K562 (cell line): ENCODE measurements around the gene CARD8. TPM values are rescaled to one million over a fixed set of nuclear protein-coding genes. Genes with fewer than 3 reads are reported as not detected.

Experiments
- ATAC-seq: fragments of 200-7000 bp; cut with Tn5 transposase; 3 replicates; pipeline ENCODE4 v1.9.1; 2020; ENCODE audit warnings: moderate library complexity
- Bru-seq: library from RNA; stranded (reverse); fragments of 400-500 nt; gene quantifications from one replicate; lab custom pipeline; 2021; lab: Mats Ljungman, UMichigan
- BruChase-seq, 2 experiments: library from RNA; stranded (reverse); fragments of 400-500 nt; gene quantifications; one replicate each; lab custom pipeline; 2021; lab: Mats Ljungman, UMichigan
- BruUV-seq: library from RNA; stranded (reverse); fragments of 400-500 nt; replicated peaks from 2 replicates; lab custom pipeline; 2021; lab: Mats Ljungman, UMichigan
- CTCF ChIA-PET: fragments of 300-600 bp; formaldehyde crosslinking; extraction: SDS; loops from one replicate; lab custom pipeline; 2021; ENCODE audit warnings: low intra/inter-chr PET ratio; lab: Yijun Ruan, JAX
- POLR2A ChIA-PET: fragments of 300-600, 350-650 bp; sonication (Branson Sonifier 250); formaldehyde crosslinking; extraction: SDS; loops from one replicate; lab custom pipeline; 2021; ENCODE audit warnings: antibody characterized with exemption, inconsistent platforms; lab: Yijun Ruan, JAX
- DNase-seq, 4 experiments: peaks; one replicate each; pipeline versions ENCODE4 v3.0.0 to v3.0.0-alpha.2; 2011 to 2018; ENCODE audit warnings: low spot score in 3 of 4, mixed read lengths in 3 of 4; ENCODE audit errors: extremely low read depth in 1 of 4
- FAIRE-seq: peaks from 2 replicates; lab custom pipeline; 2011; peaks lifted over from hg19 to GRCh38; lab: Jason Lieb, UNC
- H2AFZ ChIP-seq: 2 replicates; pipeline ENCODE4 v1.6.0; 2011; ENCODE audit warnings: low read depth, low read length, control low read depth, inconsistent platforms
- H3K27ac ChIP-seq: fragments of 200-600 bp; 3 replicates; pipeline ENCODE4 v1.8.0; 2011; ENCODE audit warnings: low read depth, mild to moderate bottlenecking, control low read depth, inconsistent platforms, low read length, moderate library complexity, mixed read lengths; ENCODE audit errors: extremely low read depth
- H3K27me3 ChIP-seq, 2 experiments: fragments of 300-600 bp in 1 of 2; 2 replicates in 1 of 2; 3 replicates in 1 of 2; pipeline versions ENCODE4 v1.6.0 to v1.8.0; 2011; ENCODE audit warnings: inconsistent platforms in 2 of 2, low read length in 2 of 2, mild to moderate bottlenecking in 1 of 2, mixed read lengths in 1 of 2, moderate library complexity in 1 of 2; ENCODE audit not compliant: control insufficient read depth in 2 of 2, insufficient read depth in 2 of 2
- H3K36me3 ChIP-seq: fragments of 300-600 bp; 3 replicates; pipeline ENCODE4 v1.8.0; 2011; ENCODE audit warnings: mild to moderate bottlenecking, low read length, inconsistent platforms; ENCODE audit not compliant: control insufficient read depth, insufficient read depth
- H3K4me1 ChIP-seq, 2 experiments: fragments of 200-600 bp in 1 of 2; replicated peaks in 1 of 2; 2 replicates in 1 of 2; 3 replicates in 1 of 2; pipeline versions ENCODE4 v1.5.1 to v1.8.0; 2011; ENCODE audit warnings: inconsistent platforms in 2 of 2, low read length in 2 of 2, mild to moderate bottlenecking in 1 of 2, mixed read lengths in 1 of 2, moderate library complexity in 1 of 2; ENCODE audit not compliant: control insufficient read depth in 2 of 2, insufficient read depth in 2 of 2
- H3K4me2 ChIP-seq: 2 replicates; pipeline ENCODE4 v1.6.1; 2011; ENCODE audit warnings: low read length, control low read depth, inconsistent platforms, mixed read lengths; ENCODE audit not compliant: insufficient read depth
- H3K4me3 ChIP-seq: fragments of 200-600 bp; sonication (generic), shearing (Covaris generic); 2 replicates; pipeline ENCODE4 v1.5.1; 2016; ENCODE audit warnings: control low read depth, inconsistent platforms
- H3K79me2 ChIP-seq: fragments of 200-600 bp; 3 replicates; pipeline ENCODE4 v1.8.0; 2011; ENCODE audit warnings: low read length, inconsistent platforms; ENCODE audit not compliant: control insufficient read depth, insufficient read depth
- H3K9ac ChIP-seq, 2 experiments: 2 replicates each; pipeline versions ENCODE4 v1.6.0 to v1.6.1; 2011; ENCODE audit warnings: low read depth in 2 of 2, low read length in 2 of 2, control low read depth in 1 of 2, inconsistent platforms in 1 of 2, mild to moderate bottlenecking in 1 of 2, mixed read lengths in 1 of 2; ENCODE audit not compliant: insufficient read depth in 1 of 2
- H3K9me1 ChIP-seq: one replicate; pipeline ENCODE4 v1.6.0; 2011; ENCODE audit warnings: inconsistent platforms, mild to moderate bottlenecking, low read length, moderate library complexity; ENCODE audit not compliant: control insufficient read depth, insufficient read depth
- H3K9me3 ChIP-seq: replicated peaks from 2 replicates; pipeline ENCODE4 v1.5.1; 2011; ENCODE audit warnings: low read depth, low read length, inconsistent platforms; ENCODE audit not compliant: control insufficient read depth, insufficient read depth
- H4K20me1 ChIP-seq: replicated peaks from 2 replicates; pipeline ENCODE4 v1.6.1; 2011; ENCODE audit warnings: low read length, inconsistent platforms, mixed read lengths; ENCODE audit not compliant: control insufficient read depth, insufficient read depth
- DNMT1 ChIP-seq: fragments of 450-650 bp; IDR thresholded peaks from 2 replicates; pipeline ENCODE4 v1.6.1; 2016; ENCODE audit warnings: antibody characterized with exemption, mild to moderate bottlenecking
- ETV5 ChIP-seq: sonication (generic); formaldehyde crosslinking; IDR thresholded peaks from 2 replicates; pipeline ENCODE4 v1.4.0; 2020; ENCODE audit warnings: low read depth, mild to moderate bottlenecking, missing genetic modification reagents
- FOSL1 ChIP-seq: fragments of 200-800 bp; sonication (Bioruptor generic); conservative IDR thresholded peaks from 2 replicates; pipeline ENCODE4 v1.6.1; 2016; ENCODE audit warnings: missing genetic modification characterization, missing compliant biosample characterization
- GMEB1 ChIP-seq: fragments of 250-450 bp; sonication (Bioruptor Pico); IDR thresholded peaks from 2 replicates; pipeline ENCODE4 v1.4.0; 2020; ENCODE audit warnings: mild to moderate bottlenecking
- NR2C2 ChIP-seq, 2 experiments: fragments of 200-800 bp in 1 of 2; sonication (Bioruptor generic) in 1 of 2; sonication (generic) in 1 of 2; formaldehyde crosslinking in 1 of 2; IDR thresholded peaks; 2 replicates each; pipeline versions ENCODE4 v1.6.1 to v1.8.0; 2016 to 2022; ENCODE audit warnings: mild to moderate bottlenecking in 1 of 2, missing compliant biosample characterization in 1 of 2, missing genetic modification characterization in 1 of 2, missing genetic modification reagents in 1 of 2
- SAFB ChIP-seq: fragments of 200-400 bp; formaldehyde crosslinking; IDR thresholded peaks from 2 replicates; pipeline ENCODE4 v1.6.1; 2017; ENCODE audit warnings: low read depth, low read length, borderline replicate concordance
- ZNF347 ChIP-seq: fragments of 450-650 bp; formaldehyde crosslinking; IDR thresholded peaks from 2 replicates; pipeline ENCODE4 v1.4.0; 2020; ENCODE audit warnings: low read depth, mild to moderate bottlenecking, moderate library complexity
- ZNF764 ChIP-seq: fragments of 250-450 bp; sonication (Bioruptor Pico); IDR thresholded peaks from 2 replicates; pipeline ENCODE4 v1.4.0; 2020; ENCODE audit warnings: low read depth, mild to moderate bottlenecking, moderate library complexity
- WGBS: fragments of 100-300 bp; shearing (Covaris generic); methylation state at CpG from one replicate; pipeline ENCODE4 v1.1.6; 2016; ENCODE audit warnings: low coverage, mixed read lengths; ENCODE audit not compliant: insufficient coverage; ENCODE audit errors: missing lambda C conversion rate; 5-methylcytosine and 5-hydroxymethylcytosine counted together
- in situ Hi-C: fragments of 300-500 bp; cut with MboI; formaldehyde crosslinking; loops from 4 replicates; pipeline ENCODE4 v1.15.0; 2018; ENCODE audit warnings: inconsistent platforms, mixed read lengths
- intact Hi-C: fragments of 100-400 bp; cut with micrococcal nuclease; formaldehyde crosslinking; loops from 2 replicates; pipeline ENCODE4 v1.14.2; 2022
- long read RNA-seq, 3 experiments: library from polyadenylated mRNA in 2 of 3; library from RNA in 1 of 3; unstranded in 2 of 3; stranded (forward) in 1 of 3; transcript quantifications; one replicate each; pipeline ENCODE4 v2.0.0, GENCODE V29; 2019 to 2022
- polyA minus RNA-seq, 3 experiments: library from RNA; depleted of rRNA, polyadenylated mRNA; stranded (reverse); fragments of >200 nt; gene quantifications; 2 replicates each; pipeline ENCODE4 v1.2.3, GENCODE V29; 2011
- polyA plus RNA-seq, 8 experiments: library from polyadenylated mRNA; depleted of rRNA in 4 of 8; stranded (reverse) in 5 of 8; unstranded in 3 of 8; fragments of >200 nt; fragmentation: Nextera tagmentation in 2 of 8; fragmentation: Illumina TruSeq in 1 of 8; extraction: Ambion mirVana in 2 of 8; extraction: Trizol in 1 of 8; gene quantifications; 2 replicates each; pipeline versions ENCODE4 v1.2.1 to v1.2.3, GENCODE V29; 2011 to 2014; ENCODE audit warnings: inconsistent platforms in 1 of 8, missing spikeins in 1 of 8
- total RNA-seq, 7 experiments: library from RNA; depleted of rRNA in 6 of 7; stranded (reverse); fragments of >200 nt in 6 of 7; fragmentation: Illumina TruSeq in 2 of 7; extraction: Trizol in 2 of 7; gene quantifications; 2 replicates each; pipeline versions ENCODE4 v1.2.1 to v1.2.3, GENCODE V29; 2011 to 2021; ENCODE audit warnings: low replicate concordance in 1 of 7
- TF ChIP-seq, protein P1 (sequence below): conservative IDR thresholded peaks from 2 replicates; pipeline ENCODE4 v1.6.1; 2011; ENCODE audit warnings: low read depth, mild to moderate bottlenecking, low read length; ENCODE audit not compliant: control insufficient read depth

Gene CARD8
- total RNA-seq (2011; cell fraction: chromatin; rRNA removed; ENCODE audit: low replicate concordance), result 58.7 and 125 TPM in 2 replicates
- total RNA-seq (2011; cell fraction: nucleolus; rRNA removed), result 30.7 and 35.2 TPM in 2 replicates
- 52.3 and 75.5 TPM in 2 replicates for total RNA-seq (2011; cell fraction: nucleoplasm; rRNA removed)
- total RNA-seq (2014; rRNA removed) (9.9 and 11.5 TPM in 2 replicates), total RNA-seq (2014; rRNA removed; fragmentation: Illumina TruSeq; extraction: Trizol) (25.2 and 26.4 TPM in 2 replicates), total RNA-seq (2015; rRNA removed; fragmentation: Illumina TruSeq; extraction: Trizol) (22.0 and 23.8 TPM in 2 replicates), total RNA-seq (2021) (16.0 and 18.6 TPM in 2 replicates), polyA plus RNA-seq (2011; rRNA removed) (16.0 and 20.8 TPM in 2 replicates), polyA plus RNA-seq (2014; fragmentation: Illumina TruSeq; extraction: Trizol) (18.3 and 25.5 TPM in 2 replicates), polyA plus RNA-seq (2014; fragmentation: Nextera tagmentation; extraction: Ambion mirVana) (10 to 100 TPM; 17.4 to 18.3 TPM), polyA plus RNA-seq (2014; rRNA removed) (20.6 and 23.1 TPM in 2 replicates), polyA minus RNA-seq (2011; rRNA and poly(A)+ RNA removed) (22.6 and 27.3 TPM in 2 replicates), Bru-seq, nascent RNA (percentile 56 among the genes with signal in this experiment), BruChase-seq, experiment 1, labeled RNA remaining after a 2-hour chase (percentile 59 among the genes with signal in this experiment), BruChase-seq, experiment 2, labeled RNA remaining after a 6-hour chase (percentile 62 among the genes with signal in this experiment)
- polyA plus RNA-seq (2011; cell fraction: cytosol; rRNA removed), result 8.3 and 10.2 TPM in 2 replicates
- 61.8 and 88.2 TPM in 2 replicates for polyA plus RNA-seq (2011; cell fraction: nucleus; rRNA removed)
- 16.8 and 17.4 TPM in 2 replicates for polyA plus RNA-seq (2012)
- 6.9 and 7.1 TPM in 2 replicates for polyA minus RNA-seq (2011; cell fraction: cytosol; rRNA and poly(A)+ RNA removed)
- polyA minus RNA-seq (2011; cell fraction: nucleus; rRNA and poly(A)+ RNA removed), result 27.2 and 38.7 TPM in 2 replicates
- long read RNA-seq, experiment 1, partial matches to known transcripts, result 18 of 36 reads
- long read RNA-seq, experiment 1, other reads (novel, unspliced or antisense), result 10 of 36 reads
- long read RNA-seq, experiment 2, partial matches to known transcripts, result 2 of 13 reads
- long read RNA-seq, experiment 2, other reads (novel, unspliced or antisense), result 6 of 13 reads
- long read RNA-seq, experiment 3, partial matches to known transcripts, result 3 of 8 reads
- long read RNA-seq, experiment 3, other reads (novel, unspliced or antisense), result 1 of 8 reads

GRCh38 chr19:48255376-48256303 is at the start of gene CARD8:
CARD8 (minus strand) TSS chr19:48255912; CDS start chr19:48241020, 14,892 bp downstream.
- H3K4me1 ChIP-seq, result peaks cover 16 to 30% of the 10 kb centered on the region in 2 experiments; a peak in 4 of 5 replicates
- in situ Hi-C loops, result loop anchor here (25.0 kb wide), 1 partner anchor 1857 kb away; no protein-coding TSS in a partner anchor
- ChIA-PET POLR2A (interaction anchor here (0.6 to 1.3 kb wide), 11 partner anchors 9 to 144 kb away, joined by 3 to 11 read pairs (median 4); partner anchors contain the start of gene ZNF114), CTCF (no interaction called here)
- no peaks in the 10 kb centered on the region for H3K9me3 ChIP-seq
- peak; percentile 66 to 93 (median 76) for DNase-seq
- H2AFZ ChIP-seq, result peak within 1 kb of the TSS; percentile 95
- peaks cover 50% of the 10 kb centered on the region for H3K79me2 ChIP-seq
- H3K4me2 ChIP-seq, result peak within 1 kb of the TSS; percentile 93
- no peaks in the 10 kb centered on the region; the same call in 2 of the 3 replicates for H3K36me3 ChIP-seq
- H4K20me1 ChIP-seq, result no peaks in the 10 kb centered on the region
- H3K27me3 ChIP-seq, result no peaks in the 10 kb centered on the region
- peak within 1 kb of the TSS; percentile 99 for H3K27ac ChIP-seq
- WGBS, result 2% methylated on average over 15 of the region's 15 CpGs
- peak; percentile 88 for ATAC-seq
- FAIRE-seq, result peak; percentile 94
- intact Hi-C loops, result loop anchor here (5.0 kb wide), 1 partner anchor 53 kb away; no protein-coding TSS in a partner anchor
- H3K9ac ChIP-seq, result peak within 1 kb of the TSS; percentile 91 to 96
- peak within 1 kb of the TSS; percentile 63 for H3K4me3 ChIP-seq
- TSS peak; percentile 74 for BruUV-seq
- H3K9me1 ChIP-seq, result no peaks in the 10 kb centered on the region
- TF ChIP-seq NR2C2 (CRISPR knock-in tag; IDR thresholded peaks at IDR 0.05) (peak; percentile 75), NR2C2 (tag; IDR thresholded peaks at IDR 0.05) (peak; percentile 96), FOSL1 (tag) (peak; percentile 78), DNMT1 (no peak), ETV5 (CRISPR knock-in tag) (peak; percentile 75), ZNF347 (no peak), GMEB1 (CRISPR knock-in tag) (0 out of 2 replicates have a peak, but pooled peaks have one; percentile 30), SAFB (no peak), ZNF764 (CRISPR knock-in tag) (no peak)
- TF ChIP-seq, protein P1, sequence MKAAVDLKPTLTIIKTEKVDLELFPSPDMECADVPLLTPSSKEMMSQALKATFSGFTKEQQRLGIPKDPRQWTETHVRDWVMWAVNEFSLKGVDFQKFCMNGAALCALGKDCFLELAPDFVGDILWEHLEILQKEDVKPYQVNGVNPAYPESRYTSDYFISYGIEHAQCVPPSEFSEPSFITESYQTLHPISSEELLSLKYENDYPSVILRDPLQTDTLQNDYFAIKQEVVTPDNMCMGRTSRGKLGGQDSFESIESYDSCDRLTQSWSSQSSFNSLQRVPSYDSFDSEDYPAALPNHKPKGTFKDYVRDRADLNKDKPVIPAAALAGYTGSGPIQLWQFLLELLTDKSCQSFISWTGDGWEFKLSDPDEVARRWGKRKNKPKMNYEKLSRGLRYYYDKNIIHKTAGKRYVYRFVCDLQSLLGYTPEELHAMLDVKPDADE, result 0 out of 2 replicates have a peak, but pooled peaks have one; percentile 30
